ENCODE data around the gene ADD2. TPM values are rescaled to one million over a fixed set of nuclear protein-coding genes. Genes with fewer than 3 reads are reported as not detected.
A peak's percentile ranks its signal among the peaks of the same experiment; 100 is the strongest.

Gene ADD2
- total RNA-seq, 1 experiment from 2014 or later, result 124 TPM

- Histone ChIP-seq H3K23ac (ENCODE audit: insufficient read length, low read depth, low read length) (no peak overlapping the region), H3K18ac (ENCODE audit: insufficient read length, low read depth, low read length) (no peak overlapping the region), H2BK120ac (ENCODE audit: low read depth, low read length, poor library complexity, severe bottlenecking) (no peak overlapping the region), H2BK15ac (ENCODE audit: low read depth, low read length) (no peak overlapping the region), H3K27ac (ENCODE audit: insufficient read length, low read depth, low read length) (no peak overlapping the region), H3K79me1 (ENCODE audit: insufficient read depth, low read depth, low read length, poor library complexity, severe bottlenecking) (no peaks in the 10 kb centered on the region), H3K56ac (ENCODE audit: insufficient read length, low read depth, low read length) (no peak overlapping the region), H3T11ph (ENCODE audit: low read length) (no peak overlapping the region), H2BK5ac (ENCODE audit: insufficient read length, low read length) (no peak overlapping the region), H4K8ac (replicated peaks; ENCODE audit: insufficient read length, low read depth, low read length) (no peak overlapping the region), H3K23me2 (ENCODE audit: insufficient read length, low read depth, low read length, poor library complexity, severe bottlenecking) (no peaks in the 10 kb centered on the region), H2BK12ac (ENCODE audit: insufficient read length, low read depth, low read length) (no peak overlapping the region), H3K27me3 (ENCODE audit: insufficient read depth, low read length) (no peaks in the 10 kb centered on the region), H3K9me3 (ENCODE audit: control insufficient read depth, low read depth, low read length) (no peaks in the 10 kb centered on the region), H4K20me1 (ENCODE audit: control insufficient read depth, insufficient read depth, insufficient read length) (no peaks in the 10 kb centered on the region), H2AFZ (ENCODE audit: low read length) (no peak overlapping the region), H4K91ac (ENCODE audit: insufficient read length, low read depth, low read length) (no peak overlapping the region), H3K14ac (ENCODE audit: insufficient read depth, low read length) (no peak overlapping the region), H4K5ac (ENCODE audit: insufficient read length, low read depth, low read length) (no peak overlapping the region), H2AK5ac (ENCODE audit: insufficient read length, low read length) (no peak overlapping the region), H3K4ac (ENCODE audit: low read depth, low read length) (no peak overlapping the region), H3K4me2 (ENCODE audit: insufficient read depth, insufficient read length, low read length) (no peak overlapping the region), H3K4me1 (ENCODE audit: insufficient read depth, low read length) (no peaks in the 10 kb centered on the region), H3K9ac (ENCODE audit: extremely low read depth, insufficient read length, low read length) (no peak overlapping the region), H2BK20ac (ENCODE audit: low read depth, low read length, poor library complexity, severe bottlenecking) (no peak overlapping the region), H3K79me2 (ENCODE audit: insufficient read depth, low read length) (no peaks in the 10 kb centered on the region)
- Mint-ChIP-seq H3K9me3 (no peaks in the 10 kb centered on the region), H3K4me1 (peaks cover 0 to 5% of the 10 kb centered on the region in 2 experiments; a peak in 2 of 4 replicates), H3K27ac (0 out of 7 replicates have a peak overlapping the region, but pooled peaks of 1 of the 3 experiments have one; percentile 65), H3K36me3 (ENCODE audit: insufficient read depth in 1 of 3, low read depth in 3 of 3) (peaks cover 75 to 90% (median 76%) of the 10 kb centered on the region in 3 experiments), H3K4me3 (no peak overlapping the region), H3K27me3 (ENCODE audit: low read depth) (no peaks in the 10 kb centered on the region)
- peak; percentile 23 for DNase-seq
- no peak for TF ChIP-seq CTCF (conservative IDR thresholded peaks at IDR 0.05)
- no CpG with 5 or more reads among the region's 7 CpGs for WGBS (ENCODE audit: extremely low coverage, insufficient read length, low lambda C conversion rate)
These were observed 94.9 kb downstream of the ADD2 start for GRCh38 chr2:70673041-70673647.

Data from H9 (cell line).